Cerebellar cortex (tissue), 1 donor: ENCODE results near the gene JAZF1.

Experiments used
- DNase-seq: peaks from one replicate; pipeline ENCODE4 v3.0.0-alpha.2; 2015; ENCODE audit warnings: low spot score

The JAZF1 gene

GRCh38 chr7:28180364-28181147 is at the start of gene JAZF1:
TSS of gene JAZF1 (minus strand) at chr7:28180795.
- no peak for DNase-seq

- no peak for DNase-seq
Observed at GRCh38 chr7:28230261-28230660, 49.7 kb upstream of the JAZF1 start.

- no peak for DNase-seq
Observed at GRCh38 chr7:28228396-28228795, 47.8 kb upstream of the JAZF1 start.

GRCh38 chr7:28226003-28226402 is 45.4 kb upstream of the JAZF1 start:
- DNase-seq, result no peak

GRCh38 chr7:28225576-28225975 is 45.0 kb upstream of the JAZF1 start:
- no peak for DNase-seq

GRCh38 chr7:28224675-28225074 is 44.1 kb upstream of the JAZF1 start:
- no peak for DNase-seq

- DNase-seq, result no peak
Observed at GRCh38 chr7:28224172-28224571, 43.6 kb upstream of the JAZF1 start.

GRCh38 chr7:28222636-28223035 is 42.0 kb upstream of the JAZF1 start:
- no peak for DNase-seq

- no peak for DNase-seq
Observed at GRCh38 chr7:28219793-28220192, 39.2 kb upstream of the JAZF1 start.

GRCh38 chr7:28217143-28217542 is 36.5 kb upstream of the JAZF1 start:
- DNase-seq, result no peak

GRCh38 chr7:28211006-28211405 is 30.4 kb upstream of the JAZF1 start:
- no peak for DNase-seq

- no peak for DNase-seq
Observed at GRCh38 chr7:28208506-28208905, 27.9 kb upstream of the JAZF1 start.

- no peak for DNase-seq
Observed at GRCh38 chr7:28207486-28208158, 27.0 kb upstream of the JAZF1 start.

- DNase-seq, result no peak
Observed at GRCh38 chr7:28205506-28205905, 24.9 kb upstream of the JAZF1 start.

GRCh38 chr7:28203508-28204240 is 23.1 kb upstream of the JAZF1 start:
- DNase-seq, result no peak

- DNase-seq, result no peak
Observed at GRCh38 chr7:28202222-28202621, 21.6 kb upstream of the JAZF1 start.

GRCh38 chr7:28201131-28201530 is 20.5 kb upstream of the JAZF1 start:
- DNase-seq, result no peak

- no peak for DNase-seq
Observed at GRCh38 chr7:28200598-28200997, 20.0 kb upstream of the JAZF1 start.

- no peak for DNase-seq
Observed at GRCh38 chr7:28199021-28199510, 18.5 kb upstream of the JAZF1 start.

GRCh38 chr7:28195910-28196620 is 15.5 kb upstream of the JAZF1 start:
- no peak for DNase-seq

- DNase-seq, result no peak
Observed at GRCh38 chr7:28192786-28193585, 12.4 kb upstream of the JAZF1 start.
